AG09309 (cell line): ENCODE measurements around the gene MYLK.

Experiments
- DNase-seq: peaks from one replicate; pipeline ENCODE4 v3.0.0-alpha.2; 2010; ENCODE audit warnings: low read depth
- H3K4me3 ChIP-seq: 2 replicates; pipeline ENCODE4 v1.5.1; 2011; ENCODE audit warnings: mild to moderate bottlenecking, low read depth, low read length, moderate library complexity; ENCODE audit not compliant: control insufficient read depth
- CTCF ChIP-seq: IDR thresholded peaks from 2 replicates; pipeline ENCODE4 v1.5.1; 2011; ENCODE audit warnings: mild to moderate bottlenecking, low read depth, low read length, inconsistent platforms; ENCODE audit not compliant: insufficient read depth, control insufficient read depth; ENCODE audit errors: missing control alignments

MYLK gene

GRCh38 chr3:123792473-123793201, 91.5 kb downstream of the MYLK start:
- TF ChIP-seq CTCF, result no peak
- H3K4me3 ChIP-seq, result no peak overlapping the region
- DNase-seq, result no peak

GRCh38 chr3:123791898-123792297, 92.2 kb downstream of the MYLK start:
- TF ChIP-seq CTCF, result no peak
- no peak for DNase-seq
- no peak overlapping the region for H3K4me3 ChIP-seq

GRCh38 chr3:123791417-123791816, 92.7 kb downstream of the MYLK start:
- DNase-seq, result no peak
- H3K4me3 ChIP-seq, result no peak overlapping the region
- TF ChIP-seq CTCF, result no peak

GRCh38 chr3:123791073-123791370, 93.1 kb downstream of the MYLK start:
- DNase-seq, result no peak
- H3K4me3 ChIP-seq, result no peak overlapping the region
- TF ChIP-seq CTCF, result no peak

- no peak for DNase-seq
- no peak overlapping the region for H3K4me3 ChIP-seq
- no peak for TF ChIP-seq CTCF
These were observed 93.7 kb downstream of the MYLK start for GRCh38 chr3:123790254-123791072.

GRCh38 chr3:123789760-123790159, 94.4 kb downstream of the MYLK start:
- H3K4me3 ChIP-seq, result no peak overlapping the region
- no peak for TF ChIP-seq CTCF
- no peak for DNase-seq
